K562 (cell line): ENCODE data around the gene ABR. TPM values are rescaled to one million over a fixed set of nuclear protein-coding genes. Genes with fewer than 3 reads are reported as not detected.

Experiments used
- ATAC-seq: fragments of 200-7000 bp; cut with Tn5 transposase; 3 replicates; pipeline ENCODE4 v1.9.1; 2020; ENCODE audit warnings: moderate library complexity
- BruUV-seq: library from RNA; stranded (reverse); fragments of 400-500 nt; replicated peaks from 2 replicates; lab custom pipeline; 2021; lab: Mats Ljungman, UMichigan
- CTCF ChIA-PET: fragments of 300-600 bp; formaldehyde crosslinking; extraction: SDS; loops from one replicate; lab custom pipeline; 2021; ENCODE audit warnings: low intra/inter-chr PET ratio; lab: Yijun Ruan, JAX
- POLR2A ChIA-PET: fragments of 300-600, 350-650 bp; sonication (Branson Sonifier 250); formaldehyde crosslinking; extraction: SDS; loops from one replicate; lab custom pipeline; 2021; ENCODE audit warnings: antibody characterized with exemption, inconsistent platforms; lab: Yijun Ruan, JAX
- DNase-seq, 4 experiments: peaks; one replicate each; pipeline versions ENCODE4 v3.0.0 to v3.0.0-alpha.2; 2011 to 2018; ENCODE audit warnings: low spot score in 3 of 4, mixed read lengths in 3 of 4; ENCODE audit errors: extremely low read depth in 1 of 4
- FAIRE-seq: peaks from 2 replicates; lab custom pipeline; 2011; peaks lifted over from hg19 to GRCh38; lab: Jason Lieb, UNC
- H2AFZ ChIP-seq: 2 replicates; pipeline ENCODE4 v1.6.0; 2011; ENCODE audit warnings: low read depth, low read length, control low read depth, inconsistent platforms
- H3K27ac ChIP-seq: fragments of 200-600 bp; 3 replicates; pipeline ENCODE4 v1.8.0; 2011; ENCODE audit warnings: low read depth, mild to moderate bottlenecking, control low read depth, inconsistent platforms, low read length, moderate library complexity, mixed read lengths; ENCODE audit errors: extremely low read depth
- H3K27me3 ChIP-seq, 2 experiments: fragments of 300-600 bp in 1 of 2; 2 replicates in 1 of 2; 3 replicates in 1 of 2; pipeline versions ENCODE4 v1.6.0 to v1.8.0; 2011; ENCODE audit warnings: inconsistent platforms in 2 of 2, low read length in 2 of 2, mild to moderate bottlenecking in 1 of 2, mixed read lengths in 1 of 2, moderate library complexity in 1 of 2; ENCODE audit not compliant: control insufficient read depth in 2 of 2, insufficient read depth in 2 of 2
- H3K36me3 ChIP-seq: fragments of 300-600 bp; 3 replicates; pipeline ENCODE4 v1.8.0; 2011; ENCODE audit warnings: mild to moderate bottlenecking, low read length, inconsistent platforms; ENCODE audit not compliant: control insufficient read depth, insufficient read depth
- H3K4me1 ChIP-seq, 2 experiments: fragments of 200-600 bp in 1 of 2; replicated peaks in 1 of 2; 2 replicates in 1 of 2; 3 replicates in 1 of 2; pipeline versions ENCODE4 v1.5.1 to v1.8.0; 2011; ENCODE audit warnings: inconsistent platforms in 2 of 2, low read length in 2 of 2, mild to moderate bottlenecking in 1 of 2, mixed read lengths in 1 of 2, moderate library complexity in 1 of 2; ENCODE audit not compliant: control insufficient read depth in 2 of 2, insufficient read depth in 2 of 2
- H3K4me2 ChIP-seq: 2 replicates; pipeline ENCODE4 v1.6.1; 2011; ENCODE audit warnings: low read length, control low read depth, inconsistent platforms, mixed read lengths; ENCODE audit not compliant: insufficient read depth
- H3K4me3 ChIP-seq: fragments of 200-600 bp; sonication (generic), shearing (Covaris generic); 2 replicates; pipeline ENCODE4 v1.5.1; 2016; ENCODE audit warnings: control low read depth, inconsistent platforms
- H3K79me2 ChIP-seq: fragments of 200-600 bp; 3 replicates; pipeline ENCODE4 v1.8.0; 2011; ENCODE audit warnings: low read length, inconsistent platforms; ENCODE audit not compliant: control insufficient read depth, insufficient read depth
- H3K9ac ChIP-seq, 2 experiments: 2 replicates each; pipeline versions ENCODE4 v1.6.0 to v1.6.1; 2011; ENCODE audit warnings: low read depth in 2 of 2, low read length in 2 of 2, control low read depth in 1 of 2, inconsistent platforms in 1 of 2, mild to moderate bottlenecking in 1 of 2, mixed read lengths in 1 of 2; ENCODE audit not compliant: insufficient read depth in 1 of 2
- H3K9me1 ChIP-seq: one replicate; pipeline ENCODE4 v1.6.0; 2011; ENCODE audit warnings: inconsistent platforms, mild to moderate bottlenecking, low read length, moderate library complexity; ENCODE audit not compliant: control insufficient read depth, insufficient read depth
- H3K9me3 ChIP-seq: replicated peaks from 2 replicates; pipeline ENCODE4 v1.5.1; 2011; ENCODE audit warnings: low read depth, low read length, inconsistent platforms; ENCODE audit not compliant: control insufficient read depth, insufficient read depth
- H4K20me1 ChIP-seq: replicated peaks from 2 replicates; pipeline ENCODE4 v1.6.1; 2011; ENCODE audit warnings: low read length, inconsistent platforms, mixed read lengths; ENCODE audit not compliant: control insufficient read depth, insufficient read depth
- ELF4 ChIP-seq: fragments of 450-650 bp; formaldehyde crosslinking; IDR thresholded peaks from 2 replicates; pipeline ENCODE4 v1.4.0; 2022; ENCODE audit warnings: missing genetic modification characterization
- HBP1 ChIP-seq: fragments of 450-650 bp; formaldehyde crosslinking; IDR thresholded peaks from 2 replicates; pipeline ENCODE4 v1.4.0; 2022; ENCODE audit warnings: missing genetic modification characterization
- HDAC3 ChIP-seq: fragments of 450-650 bp; IDR thresholded peaks from 2 replicates; pipeline ENCODE4 v1.6.1; 2018; ENCODE audit warnings: borderline replicate concordance, mild to moderate bottlenecking, moderate library complexity; ENCODE audit not compliant: partially characterized antibody
- HMG20B ChIP-seq: fragments of 250-450 bp; sonication (Bioruptor Pico); IDR thresholded peaks from 2 replicates; pipeline ENCODE4 v1.5.0; 2021; ENCODE audit warnings: mild to moderate bottlenecking
- HOMEZ ChIP-seq: fragments of 250-450 bp; sonication (Bioruptor Pico); IDR thresholded peaks from 2 replicates; pipeline ENCODE4 v1.4.0; 2020; ENCODE audit warnings: mild to moderate bottlenecking, moderate library complexity
- ILF3 ChIP-seq: fragments of 450-650 bp; IDR thresholded peaks from 2 replicates; pipeline ENCODE4 v1.6.1; 2018; ENCODE audit warnings: antibody characterized with exemption, mild to moderate bottlenecking, moderate library complexity, borderline replicate concordance
- KLF16 ChIP-seq: IDR thresholded peaks from 2 replicates; pipeline ENCODE4 v1.6.1; 2016; ENCODE audit warnings: antibody characterized with exemption
- MCM3 ChIP-seq: fragments of 450-650 bp; IDR thresholded peaks from 2 replicates; pipeline ENCODE4 v1.6.1; 2016
- MED1 ChIP-seq: sonication (generic); formaldehyde crosslinking; IDR thresholded peaks from 2 replicates; pipeline ENCODE4 v1.8.1; 2023; ENCODE audit warnings: missing genetic modification reagents, borderline replicate concordance
- NR1H2 ChIP-seq: sonication (generic); formaldehyde crosslinking; IDR thresholded peaks from 2 replicates; pipeline ENCODE4 v1.4.0; 2020; ENCODE audit warnings: mild to moderate bottlenecking, missing genetic modification reagents
- NRF1 ChIP-seq, 2 experiments: fragments of 450-650 bp; IDR thresholded peaks in 1 of 2; conservative IDR thresholded peaks in 1 of 2; 2 replicates each; pipeline ENCODE4 v1.6.1; 2014; ENCODE audit warnings: mild to moderate bottlenecking in 2 of 2
- RBM15 ChIP-seq: fragments of 200-400 bp; formaldehyde crosslinking; IDR thresholded peaks from 2 replicates; pipeline ENCODE4 v1.6.1; 2018; ENCODE audit warnings: mild to moderate bottlenecking, low read length, moderate library complexity; ENCODE audit not compliant: insufficient read depth
- RNF2 ChIP-seq: sonication (generic); IDR thresholded peaks from 2 replicates; pipeline ENCODE4 v1.6.1; 2016
- TBL1XR1 ChIP-seq, 2 experiments: IDR thresholded peaks; 2 replicates each; pipeline ENCODE4 v1.6.1; 2012; ENCODE audit warnings: improper control_type of control experiment in 2 of 2, low read length in 2 of 2, mild to moderate bottlenecking in 1 of 2
- TCF7L2 ChIP-seq: fragments of 150-350 bp; IDR thresholded peaks from 2 replicates; pipeline ENCODE4 v1.6.1; 2016; ENCODE audit warnings: low read depth, mild to moderate bottlenecking, low read length, moderate library complexity
- ZC3H8 ChIP-seq: fragments of 450-650 bp; IDR thresholded peaks from 2 replicates; pipeline ENCODE4 v1.6.1; 2017
- ZFPM2 ChIP-seq: fragments of 250-450 bp; sonication (Bioruptor Pico); IDR thresholded peaks from 2 replicates; pipeline ENCODE4 v1.5.1; 2022; ENCODE audit warnings: mild to moderate bottlenecking
- ZNF436 ChIP-seq: fragments of 250-450, 450-650 bp; sonication (Bioruptor Pico); formaldehyde crosslinking; IDR thresholded peaks from 2 replicates; pipeline ENCODE4 v1.7.0; 2020; ENCODE audit warnings: mild to moderate bottlenecking
- WGBS: fragments of 100-300 bp; shearing (Covaris generic); methylation state at CpG from one replicate; pipeline ENCODE4 v1.1.6; 2016; ENCODE audit warnings: low coverage, mixed read lengths; ENCODE audit not compliant: insufficient coverage; ENCODE audit errors: missing lambda C conversion rate; 5-methylcytosine and 5-hydroxymethylcytosine counted together
- in situ Hi-C: fragments of 300-500 bp; cut with MboI; formaldehyde crosslinking; loops from 4 replicates; pipeline ENCODE4 v1.15.0; 2018; ENCODE audit warnings: inconsistent platforms, mixed read lengths
- intact Hi-C: fragments of 100-400 bp; cut with micrococcal nuclease; formaldehyde crosslinking; loops from 2 replicates; pipeline ENCODE4 v1.14.2; 2022
- polyA plus RNA-seq, 8 experiments: library from polyadenylated mRNA; depleted of rRNA in 4 of 8; stranded (reverse) in 5 of 8; unstranded in 3 of 8; fragments of >200 nt; fragmentation: Nextera tagmentation in 2 of 8; fragmentation: Illumina TruSeq in 1 of 8; extraction: Ambion mirVana in 2 of 8; extraction: Trizol in 1 of 8; gene quantifications; 2 replicates each; pipeline versions ENCODE4 v1.2.1 to v1.2.3, GENCODE V29; 2011 to 2014; ENCODE audit warnings: inconsistent platforms in 1 of 8, missing spikeins in 1 of 8
- total RNA-seq, 7 experiments: library from RNA; depleted of rRNA in 6 of 7; stranded (reverse); fragments of >200 nt in 6 of 7; fragmentation: Illumina TruSeq in 2 of 7; extraction: Trizol in 2 of 7; gene quantifications; 2 replicates each; pipeline versions ENCODE4 v1.2.1 to v1.2.3, GENCODE V29; 2011 to 2021; ENCODE audit warnings: low replicate concordance in 1 of 7

The ABR gene
- total and polyA plus RNA-seq, 9 of the 15 experiments (the other 6 are each of a cell fraction or from before 2014, with no cell fraction given) = 0.07 to 1.6 (median 0.37) TPM; not detected in 1

- TF ChIP-seq HBP1 (CRISPR knock-in tag) = no peak
- TF ChIP-seq ELF4 = no peak
- no peak for TF ChIP-seq TBL1XR1 (IDR thresholded peaks at IDR 0.05; ENCODE audit: low read length in 2 of 2)
- TF ChIP-seq HMG20B (CRISPR knock-in tag) = no peak
- no peak for TF ChIP-seq HDAC3
- TF ChIP-seq, all 486 proteins: peak for 0
Measured at GRCh38 chr17:1196946-1197345, 17.2 kb upstream of the ABR start (continued).

DNA sequence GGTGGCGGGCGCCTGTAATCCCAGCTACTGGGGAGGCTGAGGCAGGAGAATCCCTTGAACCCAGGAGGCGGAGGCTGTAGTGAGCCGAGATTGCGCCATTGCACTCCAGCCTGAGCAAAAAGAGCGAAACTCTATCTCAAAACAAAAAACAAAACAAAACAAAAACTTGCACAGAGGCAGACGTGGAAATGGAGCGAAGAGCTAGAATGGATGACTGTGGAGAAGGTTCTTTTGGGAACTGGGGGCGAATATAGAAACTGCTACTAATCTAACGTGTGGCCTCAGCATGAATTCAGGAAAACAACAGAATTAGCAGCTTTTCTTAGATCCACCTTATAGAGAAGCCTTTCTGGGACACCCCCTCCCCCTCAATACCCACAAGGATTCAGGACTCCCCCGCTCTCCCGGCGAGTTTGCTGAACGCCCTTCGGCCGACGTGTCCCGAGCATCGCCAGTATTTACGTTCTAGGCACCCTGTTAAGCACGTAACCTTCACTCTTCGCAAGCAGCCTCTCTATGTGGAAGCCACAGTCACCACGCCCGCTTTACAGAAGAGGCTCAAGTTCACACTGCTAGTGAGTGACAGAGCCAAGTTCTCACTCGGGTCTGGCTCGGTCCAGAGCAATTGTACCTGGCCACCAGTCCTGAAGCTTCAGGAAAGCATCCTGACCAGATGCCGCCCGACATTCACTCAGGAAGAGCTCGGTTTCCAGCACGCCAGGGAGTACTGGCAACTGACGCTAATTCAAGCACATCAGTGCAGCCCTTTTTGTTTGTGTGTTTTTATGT, 13.3 kb upstream of the ABR start:
- Histone ChIP-seq H3K27me3 (peaks cover 6 to 48% of the 10 kb centered on the region in 2 experiments; a peak in 4 of 5 replicates), H3K4me2 (no peak overlapping the region), H3K9ac (no peak overlapping the region), H4K20me1 (0 out of 2 replicates have a peak, but pooled peaks cover 4% of the 10 kb centered on the region), H3K9me3 (no peaks in the 10 kb centered on the region), H3K4me3 (no peak overlapping the region), H3K27ac (no peak overlapping the region), H3K79me2 (no peaks in the 10 kb centered on the region), H3K4me1 (peaks cover 0 to 7% of the 10 kb centered on the region in 2 experiments; a peak in 2 of 5 replicates), H3K9me1 (no peaks in the 10 kb centered on the region), H2AFZ (no peak overlapping the region), H3K36me3 (no peaks in the 10 kb centered on the region)
- BruUV-seq = no TSS peak
- POLR2A ChIA-PET = no interaction called here
- FAIRE-seq = no peak
- in situ Hi-C loops (no loop called here), intact Hi-C loops (no loop called here)
- DNase-seq = no peak
- ATAC-seq = no peak
- CTCF ChIA-PET = no interaction called here
- 3% methylated on average over 28 of the region's 31 CpGs for WGBS
- TF ChIP-seq ZC3H8 (no peak), TCF7L2 (no peak), MED1 (CRISPR knock-in tag) (no peak), RNF2 (no peak), HOMEZ (CRISPR knock-in tag) (no peak), MCM3 (no peak), NR1H2 (CRISPR knock-in tag) (no peak), KLF16 (no peak), ZNF436 (CRISPR knock-in tag) (no peak), NRF1 (conservative IDR thresholded peaks at IDR 0.05 in 1 of 2, IDR thresholded peaks at IDR 0.05 in 1 of 2) (no peak), ILF3 (no peak), ZFPM2 (no peak), RBM15 (no peak)
